Measurements from ENCODE around the gene GPR141.

GRCh38 chr7:37709631-37710509, 26.3 kb downstream of the GPR141 start:
- TF ChIP-seq POLR2A (IDR thresholded peaks at IDR 0.05), result no peak
- TF ChIP-seq, protein P1, sequence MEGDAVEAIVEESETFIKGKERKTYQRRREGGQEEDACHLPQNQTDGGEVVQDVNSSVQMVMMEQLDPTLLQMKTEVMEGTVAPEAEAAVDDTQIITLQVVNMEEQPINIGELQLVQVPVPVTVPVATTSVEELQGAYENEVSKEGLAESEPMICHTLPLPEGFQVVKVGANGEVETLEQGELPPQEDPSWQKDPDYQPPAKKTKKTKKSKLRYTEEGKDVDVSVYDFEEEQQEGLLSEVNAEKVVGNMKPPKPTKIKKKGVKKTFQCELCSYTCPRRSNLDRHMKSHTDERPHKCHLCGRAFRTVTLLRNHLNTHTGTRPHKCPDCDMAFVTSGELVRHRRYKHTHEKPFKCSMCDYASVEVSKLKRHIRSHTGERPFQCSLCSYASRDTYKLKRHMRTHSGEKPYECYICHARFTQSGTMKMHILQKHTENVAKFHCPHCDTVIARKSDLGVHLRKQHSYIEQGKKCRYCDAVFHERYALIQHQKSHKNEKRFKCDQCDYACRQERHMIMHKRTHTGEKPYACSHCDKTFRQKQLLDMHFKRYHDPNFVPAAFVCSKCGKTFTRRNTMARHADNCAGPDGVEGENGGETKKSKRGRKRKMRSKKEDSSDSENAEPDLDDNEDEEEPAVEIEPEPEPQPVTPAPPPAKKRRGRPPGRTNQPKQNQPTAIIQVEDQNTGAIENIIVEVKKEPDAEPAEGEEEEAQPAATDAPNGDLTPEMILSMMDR (IDR thresholded peaks at IDR 0.05), result no peak
- TF ChIP-seq EP300 (IDR thresholded peaks at IDR 0.05), result no peak
- no peak for TF ChIP-seq POLR2AphosphoS5 (IDR thresholded peaks at IDR 0.05)

All from suprapubic skin (tissue), 4 donors.